ENCODE results near the gene TMEM132D. TPM values are rescaled to one million over a fixed set of nuclear protein-coding genes. Genes with fewer than 3 reads are reported as not detected.

Gene TMEM132D
- total RNA-seq, 2 experiments from 2014 or later: not detected

GRCh38 chr12:129381715-129382114 lies 522.1 kb downstream of the TMEM132D start:
- CTCF ChIA-PET: no interaction called here
- intact Hi-C loops (cut with micrococcal nuclease): no loop called here
- H3K27ac Mint-ChIP-seq: no peak overlapping the region

GRCh38 chr12:129379076-129379804 lies 524.6 kb downstream of the TMEM132D start:
- no peaks in the 10 kb centered on the region for H3K4me1 Mint-ChIP-seq (ENCODE audit: low read depth)
- H3K9me3 Mint-ChIP-seq: peaks cover 15% of the 10 kb centered on the region
- intact Hi-C loops (cut with micrococcal nuclease): no loop called here
- no peaks in the 10 kb centered on the region for H3K27me3 Mint-ChIP-seq
- no peak overlapping the region for H3K4me3 Mint-ChIP-seq
- DNase-seq: no peak
- ChIA-PET CTCF (no interaction called here), POLR2A (no interaction called here)
- H3K36me3 Mint-ChIP-seq: no peaks in the 10 kb centered on the region
- H3K27ac Mint-ChIP-seq: no peak overlapping the region

More at GRCh38 chr12:129381715-129382114, 522.1 kb downstream of the TMEM132D start:
- DNase-seq: no peak
- Mint-ChIP-seq H3K36me3 (no peaks in the 10 kb centered on the region), H3K9me3 (peaks cover 9% of the 10 kb centered on the region), H3K4me3 (no peak overlapping the region), H3K27me3 (no peaks in the 10 kb centered on the region), H3K4me1 (ENCODE audit: low read depth) (no peaks in the 10 kb centered on the region)
- POLR2A ChIA-PET: no interaction called here

GRCh38 chr12:129378496-129378895 lies 525.3 kb downstream of the TMEM132D start:
- POLR2A ChIA-PET: no interaction called here
- no peak overlapping the region for H3K4me3 Mint-ChIP-seq
- H3K27ac Mint-ChIP-seq: no peak overlapping the region
- H3K27me3 Mint-ChIP-seq: no peaks in the 10 kb centered on the region
- H3K36me3 Mint-ChIP-seq: no peaks in the 10 kb centered on the region
- no peak for DNase-seq
- CTCF ChIA-PET: no interaction called here
- H3K9me3 Mint-ChIP-seq: peaks cover 12% of the 10 kb centered on the region
- intact Hi-C loops (cut with micrococcal nuclease): no loop called here
- H3K4me1 Mint-ChIP-seq (ENCODE audit: low read depth): no peaks in the 10 kb centered on the region

- Mint-ChIP-seq H3K4me1 (ENCODE audit: low read depth) (no peaks in the 10 kb centered on the region), H3K9me3 (peaks cover 12% of the 10 kb centered on the region), H3K36me3 (no peaks in the 10 kb centered on the region), H3K27me3 (no peaks in the 10 kb centered on the region), H3K27ac (no peak overlapping the region), H3K4me3 (no peak overlapping the region)
- intact Hi-C loops (cut with micrococcal nuclease): no loop called here
- ChIA-PET POLR2A (no interaction called here), CTCF (no interaction called here)
- no peak for DNase-seq
Measured at GRCh38 chr12:129373746-129374145, 530.1 kb downstream of the TMEM132D start.

DNA sequence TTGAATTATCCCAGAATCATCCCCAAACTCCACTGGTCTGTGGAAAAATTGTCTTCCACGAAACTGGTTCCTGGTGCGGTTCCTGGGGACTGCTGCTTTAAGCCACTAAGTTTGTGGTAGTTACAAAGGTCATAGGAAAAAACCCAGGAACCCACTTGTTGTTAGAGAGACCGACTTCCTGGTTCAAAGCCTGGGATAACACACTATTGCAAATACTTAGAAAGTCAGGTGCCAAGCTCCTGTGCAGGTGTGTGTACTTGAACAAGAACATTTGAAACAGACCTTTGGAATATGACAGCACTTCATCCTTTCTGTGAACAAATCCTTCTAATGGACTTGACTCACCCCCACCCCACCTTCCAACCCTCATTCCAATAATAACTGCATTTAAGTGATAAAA lies 530.9 kb downstream of the TMEM132D start:
- H3K27ac Mint-ChIP-seq: no peak overlapping the region
- H3K27me3 Mint-ChIP-seq: no peaks in the 10 kb centered on the region
- CTCF ChIA-PET: no interaction called here
- no peaks in the 10 kb centered on the region for H3K4me1 Mint-ChIP-seq (ENCODE audit: low read depth)
- H3K9me3 Mint-ChIP-seq: peaks cover 14% of the 10 kb centered on the region
- H3K36me3 Mint-ChIP-seq: no peaks in the 10 kb centered on the region
- intact Hi-C loops (cut with micrococcal nuclease): no loop called here
- H3K4me3 Mint-ChIP-seq: no peak overlapping the region
- DNase-seq: no peak
- POLR2A ChIA-PET: no interaction called here

- CTCF ChIA-PET: no interaction called here
- intact Hi-C loops (cut with micrococcal nuclease): no loop called here
Measured at GRCh38 chr12:129372348-129372747, 531.5 kb downstream of the TMEM132D start.

DNA sequence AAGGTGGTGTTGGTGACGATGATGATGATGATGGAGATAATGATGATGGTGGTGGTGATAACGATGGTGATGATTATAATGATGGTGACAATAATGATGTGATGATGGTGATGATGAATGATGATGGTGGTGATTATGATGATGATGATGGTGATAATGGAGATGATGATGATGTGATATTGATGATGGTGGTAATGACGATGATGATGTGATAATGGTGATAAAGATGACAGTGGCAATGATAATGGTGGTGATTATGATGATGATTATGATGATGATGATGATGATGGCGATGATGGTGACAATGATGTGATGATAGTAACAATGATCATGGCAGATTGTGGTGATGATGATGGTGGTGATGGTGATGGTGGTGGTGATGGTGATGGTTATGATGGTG lies 532.6 kb downstream of the TMEM132D start:
- no peaks in the 10 kb centered on the region for H3K4me1 Mint-ChIP-seq (ENCODE audit: low read depth)
- CTCF ChIA-PET: no interaction called here
- POLR2A ChIA-PET: no interaction called here
- no peak overlapping the region for H3K4me3 Mint-ChIP-seq
- peaks cover 8% of the 10 kb centered on the region for H3K9me3 Mint-ChIP-seq
- H3K27ac Mint-ChIP-seq: no peak overlapping the region
- intact Hi-C loops (cut with micrococcal nuclease): no loop called here
- no peaks in the 10 kb centered on the region for H3K27me3 Mint-ChIP-seq
- no peaks in the 10 kb centered on the region for H3K36me3 Mint-ChIP-seq
- DNase-seq: no peak

More at GRCh38 chr12:129372348-129372747, 531.5 kb downstream of the TMEM132D start:
- Mint-ChIP-seq H3K27me3 (no peaks in the 10 kb centered on the region), H3K4me1 (ENCODE audit: low read depth) (no peaks in the 10 kb centered on the region), H3K36me3 (no peaks in the 10 kb centered on the region), H3K27ac (no peak overlapping the region), H3K9me3 (peaks cover 14% of the 10 kb centered on the region), H3K4me3 (no peak overlapping the region)
- POLR2A ChIA-PET: no interaction called here
- DNase-seq: no peak

DNA sequence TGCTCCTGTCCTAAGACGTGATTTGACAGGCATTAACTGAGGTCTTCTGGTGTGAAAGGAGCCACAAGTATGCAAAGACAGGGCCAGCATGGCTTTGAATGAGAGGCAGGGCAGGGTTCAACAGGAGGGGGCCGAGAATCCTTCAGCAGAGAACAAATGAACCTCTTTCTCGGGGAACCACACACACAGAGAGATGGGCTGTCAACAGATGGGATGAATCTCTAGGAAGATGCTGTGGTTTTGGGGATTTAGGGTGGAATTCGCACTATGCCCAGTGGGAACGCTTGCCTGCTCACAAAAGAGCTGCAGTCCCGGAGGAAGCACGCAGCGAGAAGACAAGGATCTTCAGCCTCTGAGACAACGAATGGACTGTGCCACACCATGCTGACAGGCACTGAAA lies 537.2 kb downstream of the TMEM132D start:
- Mint-ChIP-seq H3K36me3 (no peaks in the 10 kb centered on the region), H3K4me3 (no peak overlapping the region), H3K9me3 (peaks cover 18% of the 10 kb centered on the region), H3K27me3 (no peaks in the 10 kb centered on the region), H3K27ac (no peak overlapping the region), H3K4me1 (ENCODE audit: low read depth) (no peaks in the 10 kb centered on the region)
- ChIA-PET POLR2A (no interaction called here), CTCF (no interaction called here)
- DNase-seq: no peak
- intact Hi-C loops (cut with micrococcal nuclease): no loop called here

- Mint-ChIP-seq H3K27ac (no peak overlapping the region), H3K4me3 (no peak overlapping the region), H3K27me3 (no peaks in the 10 kb centered on the region), H3K9me3 (peaks cover 20% of the 10 kb centered on the region), H3K36me3 (no peaks in the 10 kb centered on the region), H3K4me1 (ENCODE audit: low read depth) (no peaks in the 10 kb centered on the region)
- no peak for DNase-seq
- POLR2A ChIA-PET: no interaction called here
- CTCF ChIA-PET: no interaction called here
- intact Hi-C loops (cut with micrococcal nuclease): no loop called here
Measured at GRCh38 chr12:129363041-129363440, 540.8 kb downstream of the TMEM132D start.

GRCh38 chr12:129357233-129357632 lies 546.6 kb downstream of the TMEM132D start:
- no peaks in the 10 kb centered on the region for H3K36me3 Mint-ChIP-seq
- DNase-seq: no peak
- H3K4me3 Mint-ChIP-seq: no peak overlapping the region
- CTCF ChIA-PET: no interaction called here
- intact Hi-C loops (cut with micrococcal nuclease): no loop called here
- POLR2A ChIA-PET: no interaction called here
- no peak overlapping the region for H3K27ac Mint-ChIP-seq
- no peaks in the 10 kb centered on the region for H3K4me1 Mint-ChIP-seq (ENCODE audit: low read depth)
- no peaks in the 10 kb centered on the region for H3K27me3 Mint-ChIP-seq
- peaks cover 3% of the 10 kb centered on the region for H3K9me3 Mint-ChIP-seq

- Mint-ChIP-seq H3K27ac (no peak overlapping the region), H3K4me3 (no peak overlapping the region), H3K27me3 (no peaks in the 10 kb centered on the region), H3K9me3 (peaks cover 5% of the 10 kb centered on the region), H3K36me3 (no peaks in the 10 kb centered on the region), H3K4me1 (ENCODE audit: low read depth) (no peaks in the 10 kb centered on the region)
- POLR2A ChIA-PET: no interaction called here
- intact Hi-C loops (cut with micrococcal nuclease): no loop called here
- CTCF ChIA-PET: no interaction called here
- no peak for DNase-seq
Measured at GRCh38 chr12:129351481-129351880, 552.3 kb downstream of the TMEM132D start.

DNA sequence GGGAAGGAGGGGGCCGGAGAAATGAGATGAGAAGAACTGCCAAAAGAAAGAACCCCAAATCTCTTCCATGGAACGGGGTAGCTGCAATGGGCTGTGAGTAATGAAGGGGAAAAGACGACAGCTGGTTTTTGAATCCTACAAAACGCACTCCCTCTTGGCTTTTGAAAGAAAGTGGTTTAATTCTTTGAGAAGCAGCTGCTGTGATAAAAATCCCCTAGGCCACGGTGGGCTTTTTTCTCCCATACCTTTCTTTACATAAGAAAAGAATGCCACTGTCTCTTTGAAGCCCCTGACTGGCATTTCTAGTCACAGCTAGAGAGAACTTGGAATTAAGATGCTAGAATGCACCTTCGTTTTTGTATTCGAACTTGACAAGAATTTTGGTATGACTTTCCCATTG lies 564.5 kb downstream of the TMEM132D start:
- intact Hi-C loops (cut with micrococcal nuclease): no loop called here
- H3K4me1 Mint-ChIP-seq (ENCODE audit: low read depth): no peaks in the 10 kb centered on the region
- no peak for DNase-seq
- ChIA-PET POLR2A (no interaction called here), CTCF (no interaction called here)
- no peak overlapping the region for H3K4me3 Mint-ChIP-seq
- no peaks in the 10 kb centered on the region for H3K36me3 Mint-ChIP-seq
- no peaks in the 10 kb centered on the region for H3K27me3 Mint-ChIP-seq
- no peak overlapping the region for H3K27ac Mint-ChIP-seq
- peaks cover 18% of the 10 kb centered on the region for H3K9me3 Mint-ChIP-seq

- peaks cover 18% of the 10 kb centered on the region for H3K9me3 Mint-ChIP-seq
- ChIA-PET POLR2A (no interaction called here), CTCF (no interaction called here)
Measured at GRCh38 chr12:129337413-129337812, 566.4 kb downstream of the TMEM132D start.

More at GRCh38 chr12:129337413-129337812, 566.4 kb downstream of the TMEM132D start:
- no peaks in the 10 kb centered on the region for H3K36me3 Mint-ChIP-seq
- DNase-seq: no peak
- H3K4me1 Mint-ChIP-seq (ENCODE audit: low read depth): no peaks in the 10 kb centered on the region
- H3K4me3 Mint-ChIP-seq: no peak overlapping the region
- H3K27me3 Mint-ChIP-seq: no peaks in the 10 kb centered on the region
- intact Hi-C loops (cut with micrococcal nuclease): no loop called here
- H3K27ac Mint-ChIP-seq: no peak overlapping the region

Measured in activated CD4-positive, alpha-beta memory T cell treated with anti-CD3 and anti-CD28 coated beads for 36 hours (primary cell).